Mesendoderm (in vitro differentiated cells): ENCODE measurements around the gene KLF12.

Experiments
- DNase-seq: peaks from one replicate; pipeline ENCODE4 v3.0.0; 2013
- H2AK5ac ChIP-seq: 2 replicates; pipeline ENCODE4 v1.6.1; 2013; ENCODE audit warnings: low read length, inconsistent platforms
- H2BK120ac ChIP-seq: 2 replicates; pipeline ENCODE4 v1.6.1; 2013; ENCODE audit warnings: low read depth, mild to moderate bottlenecking, low read length, moderate library complexity, mixed read lengths
- H2BK15ac ChIP-seq: replicated peaks from 2 replicates; pipeline ENCODE4 v1.6.1; 2013; ENCODE audit warnings: low read depth, mild to moderate bottlenecking, moderate library complexity
- H2BK5ac ChIP-seq: 2 replicates; pipeline ENCODE4 v1.6.1; 2013; ENCODE audit warnings: low read length, inconsistent platforms
- H3K18ac ChIP-seq: 2 replicates; pipeline ENCODE4 v1.6.1; 2013; ENCODE audit warnings: mild to moderate bottlenecking, low read length, mixed read lengths
- H3K23ac ChIP-seq: one replicate; pipeline ENCODE4 v1.6.1; 2013; ENCODE audit warnings: low read length
- H3K27ac ChIP-seq: 2 replicates; pipeline ENCODE4 v1.5.1; 2013; ENCODE audit warnings: low read depth, mild to moderate bottlenecking, inconsistent platforms, low read length, moderate library complexity
- H3K27me3 ChIP-seq: 2 replicates; pipeline ENCODE4 v1.6.1; 2013; ENCODE audit warnings: low read length, control low read depth, mild to moderate bottlenecking, inconsistent platforms; ENCODE audit not compliant: insufficient read depth, poor library complexity
- H3K36me3 ChIP-seq: 2 replicates; pipeline ENCODE4 v1.6.1; 2013; ENCODE audit warnings: low read length, inconsistent platforms; ENCODE audit not compliant: control insufficient read depth, insufficient read depth
- H3K4ac ChIP-seq: one replicate; pipeline ENCODE4 v1.6.1; 2013; ENCODE audit warnings: low read depth, mild to moderate bottlenecking, low read length, moderate library complexity
- H3K4me1 ChIP-seq: 2 replicates; pipeline ENCODE4 v1.6.1; 2013; ENCODE audit warnings: low read depth, low read length, inconsistent platforms; ENCODE audit not compliant: control insufficient read depth
- H3K4me2 ChIP-seq: 2 replicates; pipeline ENCODE4 v1.6.1; 2013; ENCODE audit warnings: low read length
- H3K4me3 ChIP-seq: 2 replicates; pipeline ENCODE4 v1.5.1; 2013; ENCODE audit warnings: mild to moderate bottlenecking, low read length
- H3K56ac ChIP-seq: one replicate; pipeline ENCODE4 v1.6.1; 2013; ENCODE audit warnings: low read length
- H3K79me1 ChIP-seq: 2 replicates; pipeline ENCODE4 v1.6.1; 2013; ENCODE audit warnings: low read length, inconsistent platforms
- H3K79me2 ChIP-seq: 2 replicates; pipeline ENCODE4 v1.6.1; 2013; ENCODE audit warnings: mild to moderate bottlenecking, low read length; ENCODE audit not compliant: control insufficient read depth, insufficient read depth
- H3K9ac ChIP-seq: 2 replicates; pipeline ENCODE4 v1.6.1; 2013; ENCODE audit warnings: low read length, inconsistent platforms
- H4K5ac ChIP-seq: one replicate; pipeline ENCODE4 v1.6.1; 2013; ENCODE audit warnings: low read length
- H4K8ac ChIP-seq: one replicate; pipeline ENCODE4 v1.6.1; 2013; ENCODE audit warnings: low read depth, mild to moderate bottlenecking, control low read depth, low read length, moderate library complexity
- WGBS: extraction: QIAGEN DNeasy Blood & Tissue Kit; methylation state at CpG from one replicate; pipeline ENCODE4 v1.1.7; 2013; ENCODE audit warnings: low lambda C conversion rate, missing lambda C conversion rate; ENCODE audit not compliant: insufficient coverage; ENCODE audit errors: extremely low coverage; 5-methylcytosine and 5-hydroxymethylcytosine counted together

KLF12 gene

DNA sequence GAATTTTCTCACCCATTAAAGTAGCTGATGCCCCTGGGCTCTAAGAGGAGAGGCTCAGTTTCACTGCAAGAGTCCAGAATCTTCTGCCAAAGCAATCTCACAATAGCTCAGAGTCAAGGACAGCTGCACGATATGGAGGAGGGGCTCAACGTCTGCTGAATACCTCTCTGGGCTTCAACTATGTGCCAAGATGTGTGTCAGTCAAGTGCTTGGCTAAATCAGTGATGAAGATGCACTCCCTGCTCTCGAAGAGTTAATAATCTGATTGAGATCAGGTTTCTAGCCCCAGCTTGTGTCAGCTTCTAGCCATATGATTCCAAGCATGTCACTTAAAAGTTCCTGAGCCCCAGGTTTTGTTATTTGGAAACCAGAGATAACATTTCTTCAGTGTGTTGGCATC is 46.8 kb downstream of the KLF12 start:
- Histone ChIP-seq H3K23ac (no peak overlapping the region), H3K9ac (no peak overlapping the region), H2BK15ac (no peak overlapping the region), H3K36me3 (no peaks in the 10 kb centered on the region), H3K4me3 (no peak overlapping the region), H3K56ac (no peak overlapping the region), H2BK5ac (no peak overlapping the region), H3K18ac (no peak overlapping the region), H2AK5ac (no peak overlapping the region), H4K5ac (no peak overlapping the region), H3K4ac (no peak overlapping the region), H3K4me2 (no peak overlapping the region), H3K27me3 (no peaks in the 10 kb centered on the region), H3K79me1 (no peaks in the 10 kb centered on the region), H2BK120ac (no peak overlapping the region), H4K8ac (no peak overlapping the region), H3K27ac (no peak overlapping the region), H3K79me2 (no peaks in the 10 kb centered on the region), H3K4me1 (peaks cover 3% of the 10 kb centered on the region)
- no CpG with 5 or more reads among the region's 3 CpGs for WGBS
- DNase-seq = no peak
